Measurements from ENCODE around the gene GLG1.
A peak's percentile ranks its signal among the peaks of the same experiment; 100 is the strongest.
"Not testable (repeated sequence)": the region's sequence is repeated elsewhere in the genome, so short reads cannot be mapped to it uniquely, and the experiment has no call there.

The GLG1 gene

DNA sequence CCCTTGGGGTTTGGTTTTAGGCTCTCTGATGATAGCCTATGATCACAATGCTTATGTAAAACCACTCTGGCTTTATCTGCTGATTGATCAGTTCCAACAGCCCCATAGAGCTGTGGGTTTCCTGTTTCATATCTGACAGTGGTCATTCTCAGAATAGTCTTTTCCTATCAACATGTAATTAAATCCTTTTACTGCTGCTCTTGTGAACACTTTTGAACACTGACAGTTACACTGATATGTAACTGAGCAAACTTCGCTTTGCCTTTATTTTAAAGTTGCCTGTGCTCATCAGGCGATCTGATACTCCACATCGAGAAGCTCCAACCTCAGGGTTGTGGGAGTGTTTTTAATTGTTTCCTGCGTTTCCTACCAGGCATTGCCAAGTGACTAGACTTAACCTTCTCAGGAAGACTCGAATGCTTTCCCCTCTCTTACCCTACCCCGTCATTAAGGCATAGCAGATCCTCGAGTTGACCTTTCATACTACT lies 168.4 kb downstream of the GLG1 start:
- no peaks in the 10 kb centered on the region for H3K36me3 ChIP-seq (ENCODE audit: control insufficient read depth, insufficient read depth, low read length)

DNA sequence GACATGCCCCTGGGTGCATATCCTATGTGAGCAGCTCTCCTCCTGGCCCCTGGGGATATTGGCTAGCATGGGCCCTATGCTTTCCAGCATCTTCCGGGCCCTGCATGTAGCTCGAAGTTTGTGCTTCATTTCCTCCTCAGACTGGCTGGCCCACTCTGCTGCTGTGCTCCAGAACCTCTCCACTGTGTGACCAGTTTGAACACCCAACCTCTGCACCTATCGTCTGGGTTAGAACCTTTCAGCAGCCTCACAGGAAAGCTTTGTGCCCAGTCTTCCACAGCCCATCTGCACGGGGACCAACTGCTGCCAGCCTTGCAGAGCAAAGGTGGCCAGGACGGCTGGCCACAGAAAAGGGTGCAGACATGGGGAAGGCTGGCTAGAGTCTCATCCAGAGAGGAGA lies 175.4 kb downstream of the GLG1 start:
- H3K9me3 ChIP-seq (ENCODE audit: control insufficient read depth, low read length) = no peaks in the 10 kb centered on the region
- no peak overlapping the region for H3K27ac ChIP-seq (ENCODE audit: insufficient read depth, low read length, poor library complexity, severe bottlenecking)
- no peaks in the 10 kb centered on the region for H3K4me1 ChIP-seq (ENCODE audit: control insufficient read depth, insufficient read depth, low read length, poor library complexity, severe bottlenecking)
- H3K36me3 ChIP-seq (ENCODE audit: control insufficient read depth, insufficient read depth, low read length) = no peaks in the 10 kb centered on the region
- DNase-seq = no peak
- no peak overlapping the region for H3K4me3 ChIP-seq (ENCODE audit: insufficient read depth, low read depth, low read length, poor library complexity, severe bottlenecking)
- H3K27me3 ChIP-seq (replicated peaks; ENCODE audit: control insufficient read depth, insufficient read depth, low read length, poor library complexity, severe bottlenecking) = no peaks in the 10 kb centered on the region

More for the DNA sequence above, 168.4 kb downstream of the GLG1 start:
- peak overlapping the region; percentile 30 for H3K27ac ChIP-seq (ENCODE audit: insufficient read depth, low read length, poor library complexity, severe bottlenecking)
- H3K4me1 ChIP-seq (ENCODE audit: control insufficient read depth, insufficient read depth, low read length, poor library complexity, severe bottlenecking) = peaks cover 19% of the 10 kb centered on the region
- no peaks in the 10 kb centered on the region for H3K9me3 ChIP-seq (ENCODE audit: control insufficient read depth, low read length)
- no peaks in the 10 kb centered on the region for H3K27me3 ChIP-seq (replicated peaks; ENCODE audit: control insufficient read depth, insufficient read depth, low read length, poor library complexity, severe bottlenecking)
- DNase-seq = no peak
- peak overlapping the region; percentile 1 for H3K4me3 ChIP-seq (ENCODE audit: insufficient read depth, low read depth, low read length, poor library complexity, severe bottlenecking)

DNA sequence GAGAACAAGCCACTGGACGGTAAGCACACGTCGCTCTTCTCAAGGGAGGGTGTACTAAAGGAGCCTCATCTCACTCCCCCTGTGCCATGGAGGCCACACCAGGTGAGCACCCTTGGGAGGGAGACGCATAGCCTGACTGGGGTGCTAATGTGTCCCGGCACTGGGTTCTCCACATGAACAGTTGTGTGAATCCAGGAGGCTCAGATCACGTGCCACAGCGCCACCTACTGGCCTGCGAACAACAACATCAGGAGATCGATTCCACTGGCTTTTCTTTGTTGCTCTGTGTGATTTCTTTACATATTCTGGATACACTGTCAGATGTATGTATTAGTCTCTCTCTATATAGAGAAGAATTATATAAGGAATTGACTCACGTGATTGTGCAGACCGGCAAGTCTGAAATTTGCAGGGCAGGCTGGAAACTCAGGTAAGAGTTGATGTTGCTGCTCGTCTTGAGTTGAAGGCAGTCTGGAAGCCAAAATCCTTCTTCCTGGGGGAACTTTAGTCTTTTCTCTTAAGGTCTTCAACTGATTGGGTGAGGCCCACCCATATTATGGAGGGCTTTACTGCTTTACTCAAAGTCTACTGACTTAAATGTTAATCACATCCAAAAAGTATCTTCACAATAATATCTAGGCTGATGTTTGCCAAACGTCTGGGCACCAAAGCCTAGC lies 176.7 kb downstream of the GLG1 start:
- not testable (repeated sequence) for H3K27ac ChIP-seq (ENCODE audit: insufficient read depth, low read length, poor library complexity, severe bottlenecking); H3K27me3 ChIP-seq (replicated peaks; ENCODE audit: control insufficient read depth, insufficient read depth, low read length, poor library complexity, severe bottlenecking); H3K4me3 ChIP-seq (ENCODE audit: insufficient read depth, low read depth, low read length, poor library complexity, severe bottlenecking); H3K9me3 ChIP-seq (ENCODE audit: control insufficient read depth, low read length); H3K4me1 ChIP-seq (ENCODE audit: control insufficient read depth, insufficient read depth, low read length, poor library complexity, severe bottlenecking); H3K36me3 ChIP-seq (ENCODE audit: control insufficient read depth, insufficient read depth, low read length)
- peak in 2 of 3 donors; percentile 13 to 36 for DNase-seq

DNA sequence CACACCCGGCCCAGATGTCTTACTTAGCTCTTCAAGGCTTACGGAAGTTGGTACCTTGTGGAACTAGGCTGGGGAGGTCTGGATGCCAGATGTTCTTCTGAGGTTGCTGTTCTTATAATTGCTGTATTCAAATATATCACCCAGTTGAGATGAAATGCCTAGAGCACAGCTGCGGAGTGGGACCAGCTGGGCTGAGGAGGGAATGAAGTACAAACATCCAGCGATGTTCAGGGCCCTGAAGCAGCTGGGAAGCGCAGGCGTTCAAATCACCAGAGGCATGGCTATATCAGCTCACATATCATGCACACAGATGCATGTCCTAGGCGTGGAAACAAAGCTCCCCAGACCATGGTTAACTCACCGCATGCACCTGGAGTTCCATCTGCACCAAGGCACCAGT lies 178.4 kb downstream of the GLG1 start:
- H3K36me3 ChIP-seq (ENCODE audit: control insufficient read depth, insufficient read depth, low read length); DNase-seq; H3K27ac ChIP-seq (ENCODE audit: insufficient read depth, low read length, poor library complexity, severe bottlenecking); H3K27me3 ChIP-seq (replicated peaks; ENCODE audit: control insufficient read depth, insufficient read depth, low read length, poor library complexity, severe bottlenecking); H3K9me3 ChIP-seq (ENCODE audit: control insufficient read depth, low read length); H3K4me1 ChIP-seq (ENCODE audit: control insufficient read depth, insufficient read depth, low read length, poor library complexity, severe bottlenecking); H3K4me3 ChIP-seq (ENCODE audit: insufficient read depth, low read depth, low read length, poor library complexity, severe bottlenecking): not testable (repeated sequence)

DNA sequence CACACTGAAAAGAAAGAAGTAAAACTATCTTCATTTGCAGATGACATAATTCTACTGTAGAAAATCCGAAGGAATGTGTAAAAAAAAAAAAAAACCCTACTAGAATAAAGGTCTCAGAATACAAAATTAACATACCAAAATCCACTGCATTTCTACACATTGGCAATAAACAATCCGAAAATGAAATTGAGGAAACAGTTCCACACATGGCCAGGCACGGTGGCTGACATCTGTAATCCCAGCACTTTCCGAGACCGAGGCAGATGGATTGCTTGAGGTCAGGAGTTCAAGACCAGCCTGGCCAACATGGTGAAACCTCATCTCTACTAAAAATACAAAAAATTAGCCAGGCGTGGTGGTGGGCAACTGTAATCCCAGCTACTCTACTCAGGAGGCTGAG lies 181.2 kb downstream of the GLG1 start:
- not testable (repeated sequence) for H3K27ac ChIP-seq (ENCODE audit: insufficient read depth, low read length, poor library complexity, severe bottlenecking); H3K4me1 ChIP-seq (ENCODE audit: control insufficient read depth, insufficient read depth, low read length, poor library complexity, severe bottlenecking); H3K27me3 ChIP-seq (replicated peaks; ENCODE audit: control insufficient read depth, insufficient read depth, low read length, poor library complexity, severe bottlenecking); DNase-seq; H3K36me3 ChIP-seq (ENCODE audit: control insufficient read depth, insufficient read depth, low read length); H3K9me3 ChIP-seq (ENCODE audit: control insufficient read depth, low read length); H3K4me3 ChIP-seq (ENCODE audit: insufficient read depth, low read depth, low read length, poor library complexity, severe bottlenecking)

DNA sequence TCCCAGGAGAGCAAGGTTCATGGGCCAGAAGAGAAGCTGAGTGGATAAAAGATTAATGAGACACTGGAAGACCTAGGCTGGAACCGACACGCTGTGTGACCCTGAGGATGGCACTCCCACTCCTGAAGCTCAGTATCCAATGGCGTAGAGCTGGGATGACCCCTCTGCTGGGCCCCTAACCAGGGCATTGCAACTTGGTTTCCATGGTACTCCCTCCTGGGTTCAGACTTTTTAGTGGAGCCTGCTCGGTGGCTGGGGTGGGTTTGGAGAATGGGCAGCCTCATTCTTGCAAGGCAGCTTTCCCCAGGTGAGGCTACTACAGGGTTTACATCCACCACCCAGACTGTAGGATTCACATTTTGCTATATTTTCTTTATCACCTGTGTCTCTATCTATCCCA lies 183.2 kb downstream of the GLG1 start:
- DNase-seq; H3K4me1 ChIP-seq (ENCODE audit: control insufficient read depth, insufficient read depth, low read length, poor library complexity, severe bottlenecking); H3K27ac ChIP-seq (ENCODE audit: insufficient read depth, low read length, poor library complexity, severe bottlenecking); H3K4me3 ChIP-seq (ENCODE audit: insufficient read depth, low read depth, low read length, poor library complexity, severe bottlenecking); H3K9me3 ChIP-seq (ENCODE audit: control insufficient read depth, low read length); H3K27me3 ChIP-seq (replicated peaks; ENCODE audit: control insufficient read depth, insufficient read depth, low read length, poor library complexity, severe bottlenecking); H3K36me3 ChIP-seq (ENCODE audit: control insufficient read depth, insufficient read depth, low read length): not testable (repeated sequence)

DNA sequence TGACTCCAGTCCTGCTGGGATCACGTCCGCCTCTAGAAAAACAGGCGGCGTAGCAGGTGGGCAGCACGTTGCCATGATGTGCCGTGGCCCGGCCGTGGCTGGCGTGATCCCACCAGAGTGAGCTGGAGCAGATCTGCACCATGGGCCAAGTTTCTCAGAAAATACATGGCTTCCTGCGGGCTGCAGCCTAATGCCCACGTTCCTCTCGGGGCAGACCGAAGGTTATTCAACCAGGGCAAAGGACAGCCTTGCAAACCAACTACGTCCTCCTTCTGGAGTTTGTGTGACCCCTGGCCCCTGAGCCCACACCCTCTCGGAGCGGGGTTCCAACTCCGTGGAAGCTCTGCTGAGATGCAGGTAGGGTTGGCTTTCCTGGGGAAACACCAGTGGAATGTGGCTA lies 184.8 kb downstream of the GLG1 start:
- not testable (repeated sequence) for DNase-seq; H3K9me3 ChIP-seq (ENCODE audit: control insufficient read depth, low read length); H3K4me3 ChIP-seq (ENCODE audit: insufficient read depth, low read depth, low read length, poor library complexity, severe bottlenecking); H3K36me3 ChIP-seq (ENCODE audit: control insufficient read depth, insufficient read depth, low read length); H3K27me3 ChIP-seq (replicated peaks; ENCODE audit: control insufficient read depth, insufficient read depth, low read length, poor library complexity, severe bottlenecking); H3K27ac ChIP-seq (ENCODE audit: insufficient read depth, low read length, poor library complexity, severe bottlenecking); H3K4me1 ChIP-seq (ENCODE audit: control insufficient read depth, insufficient read depth, low read length, poor library complexity, severe bottlenecking)

DNA sequence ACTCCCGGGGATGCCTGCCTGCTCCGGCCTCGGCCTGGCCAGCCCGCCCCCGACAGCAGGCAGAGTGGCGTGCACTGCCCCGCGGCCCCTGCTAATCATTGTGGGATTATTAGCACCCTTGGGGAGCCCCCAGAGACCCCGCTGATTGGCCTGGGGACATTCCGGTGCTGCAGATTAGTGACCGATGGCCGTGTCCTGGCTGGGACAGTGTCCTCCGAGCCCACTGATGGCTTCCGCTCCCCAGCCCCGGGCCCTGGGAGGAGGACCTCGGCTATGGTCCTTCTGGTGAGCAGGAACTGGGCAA lies 185.5 kb downstream of the GLG1 start:
- DNase-seq; H3K9me3 ChIP-seq (ENCODE audit: control insufficient read depth, low read length); H3K4me3 ChIP-seq (ENCODE audit: insufficient read depth, low read depth, low read length, poor library complexity, severe bottlenecking); H3K4me1 ChIP-seq (ENCODE audit: control insufficient read depth, insufficient read depth, low read length, poor library complexity, severe bottlenecking); H3K36me3 ChIP-seq (ENCODE audit: control insufficient read depth, insufficient read depth, low read length); H3K27me3 ChIP-seq (replicated peaks; ENCODE audit: control insufficient read depth, insufficient read depth, low read length, poor library complexity, severe bottlenecking); H3K27ac ChIP-seq (ENCODE audit: insufficient read depth, low read length, poor library complexity, severe bottlenecking): not testable (repeated sequence)

DNA sequence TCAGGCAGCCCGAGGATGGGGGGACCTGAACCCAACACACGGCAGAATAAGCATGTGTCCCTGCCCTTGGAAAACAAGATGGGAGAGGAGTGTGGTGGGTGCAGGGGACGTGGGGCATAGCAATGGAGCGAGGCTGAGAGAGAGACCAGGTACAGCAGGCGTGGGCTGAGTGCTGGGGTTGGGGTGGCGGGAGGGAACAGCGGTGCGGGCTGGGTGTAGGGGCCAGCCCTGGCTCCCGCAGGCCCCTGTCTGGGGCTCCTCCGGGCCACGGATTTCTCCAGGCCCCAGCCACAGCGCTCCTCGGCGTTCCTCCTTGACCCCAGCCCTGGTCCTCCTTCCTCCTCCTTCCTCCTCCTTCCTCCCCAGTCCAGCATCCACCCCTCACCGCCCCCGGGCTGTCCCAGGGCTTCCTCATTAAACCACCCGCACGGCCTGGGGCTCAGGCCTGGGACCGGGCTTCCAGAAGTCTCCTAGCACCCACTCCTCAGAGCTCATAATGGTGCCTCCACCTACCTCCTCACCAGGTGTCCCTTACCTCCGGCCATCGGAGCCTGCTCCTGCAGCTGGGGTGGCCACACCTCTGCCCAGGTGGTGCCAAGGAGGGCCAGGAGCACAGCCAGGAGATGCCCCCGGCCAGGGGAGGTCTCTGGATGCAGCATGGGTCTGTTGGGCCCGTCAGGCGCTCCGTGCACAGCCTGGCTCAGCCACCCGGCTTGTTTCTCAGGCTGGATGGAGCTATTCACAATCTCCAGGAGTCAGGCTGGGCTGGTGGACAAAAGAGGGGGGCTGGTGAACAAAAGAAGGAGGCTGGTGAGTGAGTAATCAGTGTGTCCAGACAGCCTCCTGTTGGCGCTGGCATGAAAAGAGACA lies 186.1 kb downstream of the GLG1 start, which contains the start of gene CLEC18B:
Gene CLEC18B, minus strand, starts transcription at position 867 of the 870 bp plus-strand sequence. Its CDS starts 208 bp downstream, at position 659.
- not testable (repeated sequence) for H3K4me1 ChIP-seq (ENCODE audit: control insufficient read depth, insufficient read depth, low read length, poor library complexity, severe bottlenecking); H3K27me3 ChIP-seq (replicated peaks; ENCODE audit: control insufficient read depth, insufficient read depth, low read length, poor library complexity, severe bottlenecking); H3K9me3 ChIP-seq (ENCODE audit: control insufficient read depth, low read length); DNase-seq; H3K27ac ChIP-seq (ENCODE audit: insufficient read depth, low read length, poor library complexity, severe bottlenecking); H3K4me3 ChIP-seq (ENCODE audit: insufficient read depth, low read depth, low read length, poor library complexity, severe bottlenecking); H3K36me3 ChIP-seq (ENCODE audit: control insufficient read depth, insufficient read depth, low read length)

DNA sequence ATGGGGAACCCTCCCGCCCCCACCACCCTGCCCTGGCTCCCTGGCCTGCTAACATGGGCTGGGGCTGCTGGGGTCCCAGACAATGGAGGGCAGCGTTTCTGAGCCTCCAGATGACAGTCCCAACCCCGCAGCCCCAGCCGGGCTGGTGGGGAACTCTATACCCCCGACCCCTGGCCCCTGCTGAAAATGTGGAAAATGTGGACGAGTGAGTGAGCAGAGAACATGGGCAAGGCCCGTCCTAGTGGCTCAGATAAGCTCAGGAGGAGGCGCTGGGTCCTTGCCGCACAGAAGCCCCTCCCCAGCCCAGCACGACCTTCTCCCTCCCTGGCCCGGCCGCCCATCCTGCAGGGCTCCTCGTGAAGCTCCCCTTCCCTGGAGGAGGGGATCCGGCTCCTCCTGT lies 187.1 kb downstream of the GLG1 start:
- not testable (repeated sequence) for DNase-seq; H3K4me1 ChIP-seq (ENCODE audit: control insufficient read depth, insufficient read depth, low read length, poor library complexity, severe bottlenecking)

More for the DNA sequence above, 187.1 kb downstream of the GLG1 start:
- not testable (repeated sequence) for H3K9me3 ChIP-seq (ENCODE audit: control insufficient read depth, low read length); H3K27me3 ChIP-seq (replicated peaks; ENCODE audit: control insufficient read depth, insufficient read depth, low read length, poor library complexity, severe bottlenecking); H3K27ac ChIP-seq (ENCODE audit: insufficient read depth, low read length, poor library complexity, severe bottlenecking); H3K4me3 ChIP-seq (ENCODE audit: insufficient read depth, low read depth, low read length, poor library complexity, severe bottlenecking); H3K36me3 ChIP-seq (ENCODE audit: control insufficient read depth, insufficient read depth, low read length)

All from effector memory CD4-positive, alpha-beta T cell (primary cell).